Activated CD4-positive, alpha-beta T cell treated with anti-CD3 and anti-CD28 coated beads, Interleukin-2, amount 10 ng/mL, durations not matched to agents 7 days and 5 days (primary cell): Measurements from ENCODE around the gene MLXIP. TPM values are rescaled to one million over a fixed set of nuclear protein-coding genes. Genes with fewer than 3 reads are reported as not detected.

Experiments used
- CTCF ChIA-PET: fragments of 350-600 bp; sonication (Branson Sonifier 250); formaldehyde crosslinking; loops from one replicate; lab custom pipeline; 2021; ENCODE audit warnings: antibody characterized with exemption; lab: Charles Lee
- POLR2A ChIA-PET: fragments of 350-600 bp; sonication (Branson Sonifier 250); formaldehyde crosslinking; loops from one replicate; lab custom pipeline; 2021; ENCODE audit warnings: antibody characterized with exemption; lab: Charles Lee
- DNase-seq: peaks from one replicate; pipeline ENCODE4 v3.0.0-alpha.2; 2020
- H3K27ac Mint-ChIP-seq: one replicate; pipeline ENCODE4 v1.8.0; 2021; ENCODE audit warnings: mild to moderate bottlenecking, moderate library complexity, mixed read lengths
- H3K27me3 Mint-ChIP-seq: one replicate; pipeline ENCODE4 v1.8.0; 2021; ENCODE audit warnings: mixed read lengths
- H3K36me3 Mint-ChIP-seq: one replicate; pipeline ENCODE4 v1.8.0; 2021; ENCODE audit warnings: low read depth, mixed read lengths
- H3K4me1 Mint-ChIP-seq: one replicate; pipeline ENCODE4 v1.8.0; 2021; ENCODE audit warnings: mixed read lengths
- H3K4me3 Mint-ChIP-seq: one replicate; pipeline ENCODE4 v1.8.0; 2021; ENCODE audit warnings: mild to moderate bottlenecking, moderate library complexity, mixed read lengths
- H3K9me3 Mint-ChIP-seq: one replicate; pipeline ENCODE4 v1.8.0; 2021; ENCODE audit warnings: mixed read lengths
- total RNA-seq, 2 experiments: library from RNA; stranded (reverse); gene quantifications; one replicate each; pipeline ENCODE4 v1.2.3, GENCODE V29; 2021

MLXIP gene
- total RNA-seq, 2 experiments from 2014 or later, result 45.7 to 46.8 TPM

- no peak for DNase-seq
- H3K4me1 Mint-ChIP-seq, result peaks cover 7% of the 10 kb centered on the region
- H3K27ac Mint-ChIP-seq, result no peak overlapping the region
- ChIA-PET POLR2A (no interaction called here), CTCF (interaction anchor here (0.6 kb wide), 1 partner anchor 787 kb away, joined by 4 read pairs; no protein-coding TSS in a partner anchor)
- no peaks in the 10 kb centered on the region for H3K9me3 Mint-ChIP-seq
- H3K27me3 Mint-ChIP-seq, result no peaks in the 10 kb centered on the region
- peaks cover 5% of the 10 kb centered on the region for H3K36me3 Mint-ChIP-seq
- no peak overlapping the region for H3K4me3 Mint-ChIP-seq
Measured at GRCh38 chr12:122057769-122058168, 20.8 kb upstream of the MLXIP start.

- Mint-ChIP-seq H3K27me3 (no peaks in the 10 kb centered on the region), H3K9me3 (no peaks in the 10 kb centered on the region), H3K4me1 (peaks cover 14% of the 10 kb centered on the region), H3K4me3 (no peak overlapping the region), H3K36me3 (peaks cover 5% of the 10 kb centered on the region), H3K27ac (no peak overlapping the region)
- POLR2A ChIA-PET, result no interaction called here
- CTCF ChIA-PET, result interaction anchor here (0.6 to 1.6 kb wide), 2 partner anchors 11 to 788 kb away, joined by 4 to 5 read pairs; no protein-coding TSS in a partner anchor
- no peak for DNase-seq
Measured at GRCh38 chr12:122058549-122059149, 19.9 kb upstream of the MLXIP start.

- H3K4me3 Mint-ChIP-seq, result no peak overlapping the region
- H3K36me3 Mint-ChIP-seq, result peaks cover 5% of the 10 kb centered on the region
- DNase-seq, result no peak
- ChIA-PET POLR2A (no interaction called here), CTCF (interaction anchor here (1.6 kb wide), 1 partner anchor 10 kb away, joined by 5 read pairs; no protein-coding TSS in a partner anchor)
- peaks cover 16% of the 10 kb centered on the region for H3K4me1 Mint-ChIP-seq
- no peaks in the 10 kb centered on the region for H3K9me3 Mint-ChIP-seq
- H3K27ac Mint-ChIP-seq, result no peak overlapping the region
- no peaks in the 10 kb centered on the region for H3K27me3 Mint-ChIP-seq
Measured at GRCh38 chr12:122059203-122059960, 19.2 kb upstream of the MLXIP start.

- ChIA-PET CTCF (interaction anchor here (1.6 kb wide), 1 partner anchor 10 kb away, joined by 5 read pairs; no protein-coding TSS in a partner anchor), POLR2A (no interaction called here)
- H3K27ac Mint-ChIP-seq, result no peak overlapping the region
- no peak overlapping the region for H3K4me3 Mint-ChIP-seq
- H3K9me3 Mint-ChIP-seq, result no peaks in the 10 kb centered on the region
- H3K27me3 Mint-ChIP-seq, result no peaks in the 10 kb centered on the region
- DNase-seq, result no peak
- peaks cover 15% of the 10 kb centered on the region for H3K4me1 Mint-ChIP-seq
- H3K36me3 Mint-ChIP-seq, result peaks cover 4% of the 10 kb centered on the region
Measured at GRCh38 chr12:122060081-122060501, 18.5 kb upstream of the MLXIP start.

GRCh38 chr12:122061253-122061652 is 17.3 kb upstream of the MLXIP start:
- no peak for DNase-seq
- peaks cover 15% of the 10 kb centered on the region for H3K4me1 Mint-ChIP-seq
- no peaks in the 10 kb centered on the region for H3K27me3 Mint-ChIP-seq
- POLR2A ChIA-PET, result no interaction called here
- peaks cover 4% of the 10 kb centered on the region for H3K36me3 Mint-ChIP-seq
- no peak overlapping the region for H3K27ac Mint-ChIP-seq
- CTCF ChIA-PET, result no interaction called here
- no peaks in the 10 kb centered on the region for H3K9me3 Mint-ChIP-seq
- H3K4me3 Mint-ChIP-seq, result no peak overlapping the region

GRCh38 chr12:122062832-122063693 is 15.5 kb upstream of the MLXIP start:
- H3K4me1 Mint-ChIP-seq, result peaks cover 25% of the 10 kb centered on the region
- no peak for DNase-seq
- ChIA-PET POLR2A (no interaction called here), CTCF (interaction anchor here (0.6 to 1.3 kb wide), 5 partner anchors 8 to 60 kb away, joined by 3 to 5 read pairs (median 3); no protein-coding TSS in a partner anchor)
- H3K4me3 Mint-ChIP-seq, result no peak overlapping the region
- no peaks in the 10 kb centered on the region for H3K9me3 Mint-ChIP-seq
- peaks cover 4% of the 10 kb centered on the region for H3K36me3 Mint-ChIP-seq
- no peaks in the 10 kb centered on the region for H3K27me3 Mint-ChIP-seq
- H3K27ac Mint-ChIP-seq, result peak overlapping the region; percentile 2

GRCh38 chr12:122063694-122064024 is 14.9 kb upstream of the MLXIP start:
- Mint-ChIP-seq H3K27me3 (no peaks in the 10 kb centered on the region), H3K36me3 (peaks cover 4% of the 10 kb centered on the region), H3K9me3 (no peaks in the 10 kb centered on the region), H3K4me1 (peaks cover 31% of the 10 kb centered on the region), H3K27ac (no peak overlapping the region), H3K4me3 (no peak overlapping the region)
- ChIA-PET CTCF (interaction anchor here (0.6 to 1.3 kb wide), 2 partner anchors 27 to 59 kb away, joined by 3 read pairs; no protein-coding TSS in a partner anchor), POLR2A (no interaction called here)
- no peak for DNase-seq

GRCh38 chr12:122064025-122064777 is 14.4 kb upstream of the MLXIP start:
- H3K27ac Mint-ChIP-seq, result no peak overlapping the region
- ChIA-PET POLR2A (no interaction called here), CTCF (no interaction called here)
- no peaks in the 10 kb centered on the region for H3K9me3 Mint-ChIP-seq
- no peaks in the 10 kb centered on the region for H3K27me3 Mint-ChIP-seq
- no peaks in the 10 kb centered on the region for H3K36me3 Mint-ChIP-seq
- peaks cover 34% of the 10 kb centered on the region for H3K4me1 Mint-ChIP-seq
- no peak overlapping the region for H3K4me3 Mint-ChIP-seq
- DNase-seq, result peak; percentile 31

- POLR2A ChIA-PET, result no interaction called here
- CTCF ChIA-PET, result interaction anchor here (1.9 kb wide), 1 partner anchor 58 kb away, joined by 7 read pairs; no protein-coding TSS in a partner anchor
- H3K27me3 Mint-ChIP-seq, result no peaks in the 10 kb centered on the region
- H3K4me3 Mint-ChIP-seq, result no peak overlapping the region
- no peaks in the 10 kb centered on the region for H3K36me3 Mint-ChIP-seq
- H3K4me1 Mint-ChIP-seq, result peaks cover 39% of the 10 kb centered on the region
- no peak for DNase-seq
- H3K27ac Mint-ChIP-seq, result no peak overlapping the region
- no peaks in the 10 kb centered on the region for H3K9me3 Mint-ChIP-seq
Measured at GRCh38 chr12:122064780-122065588, 13.6 kb upstream of the MLXIP start.

GRCh38 chr12:122067548-122067947 is 11.0 kb upstream of the MLXIP start:
- DNase-seq, result no peak
- ChIA-PET CTCF (interaction anchor here (0.7 to 1.6 kb wide), 2 partner anchors 13 to 34 kb away, joined by 3 to 6 read pairs; no protein-coding TSS in a partner anchor), POLR2A (interaction anchor here (1.0 kb wide), 1 partner anchor 10 kb away, joined by 7 read pairs; the partner anchor contains the start of gene MLXIP)
- Mint-ChIP-seq H3K27me3 (no peaks in the 10 kb centered on the region), H3K36me3 (no peaks in the 10 kb centered on the region), H3K27ac (peak overlapping the region; percentile 80), H3K9me3 (no peaks in the 10 kb centered on the region), H3K4me3 (peak overlapping the region; percentile 33), H3K4me1 (peaks cover 39% of the 10 kb centered on the region)

- H3K4me1 Mint-ChIP-seq, result peaks cover 37% of the 10 kb centered on the region
- no peaks in the 10 kb centered on the region for H3K36me3 Mint-ChIP-seq
- H3K9me3 Mint-ChIP-seq, result no peaks in the 10 kb centered on the region
- DNase-seq, result peak; percentile 70
- peak overlapping the region; percentile 80 for H3K27ac Mint-ChIP-seq
- POLR2A ChIA-PET, result interaction anchor here (1.0 kb wide), 1 partner anchor 10 kb away, joined by 7 read pairs; the partner anchor contains the start of gene MLXIP
- peak overlapping the region; percentile 33 for H3K4me3 Mint-ChIP-seq
- peaks cover 3% of the 10 kb centered on the region for H3K27me3 Mint-ChIP-seq
- CTCF ChIA-PET, result interaction anchor here (0.6 kb wide), 2 partner anchors 61 to 100 kb away, joined by 3 to 7 read pairs; no protein-coding TSS in a partner anchor
Measured at GRCh38 chr12:122067966-122068365, 10.6 kb upstream of the MLXIP start.
